GM13976 (cell line): Measurements from ENCODE around the gene ZFX.

Source experiments
- DNase-seq: peaks from one replicate; pipeline ENCODE4 v3.0.0; 2012; ENCODE audit warnings: low spot score
- in situ Hi-C: fragments of 300-500 bp; cut with MboI; formaldehyde crosslinking; loops from one replicate; pipeline ENCODE4 v1.12.0; 2022; ENCODE audit warnings: low sequenced_read_pairs, mixed read lengths, inconsistent platforms; ENCODE audit not compliant: unreplicated experiment
- TF ChIP-seq, protein P1 (sequence below): IDR thresholded peaks from 2 replicates; pipeline ENCODE4 v1.5.1; 2012; ENCODE audit warnings: borderline replicate concordance, mild to moderate bottlenecking; ENCODE audit not compliant: insufficient read depth; ENCODE audit errors: extremely low read depth, missing control alignments, control extremely low read depth

Gene ZFX

GRCh38 chrX:24216037-24216436, 66.5 kb downstream of the ZFX start:
- TF ChIP-seq, protein P1, sequence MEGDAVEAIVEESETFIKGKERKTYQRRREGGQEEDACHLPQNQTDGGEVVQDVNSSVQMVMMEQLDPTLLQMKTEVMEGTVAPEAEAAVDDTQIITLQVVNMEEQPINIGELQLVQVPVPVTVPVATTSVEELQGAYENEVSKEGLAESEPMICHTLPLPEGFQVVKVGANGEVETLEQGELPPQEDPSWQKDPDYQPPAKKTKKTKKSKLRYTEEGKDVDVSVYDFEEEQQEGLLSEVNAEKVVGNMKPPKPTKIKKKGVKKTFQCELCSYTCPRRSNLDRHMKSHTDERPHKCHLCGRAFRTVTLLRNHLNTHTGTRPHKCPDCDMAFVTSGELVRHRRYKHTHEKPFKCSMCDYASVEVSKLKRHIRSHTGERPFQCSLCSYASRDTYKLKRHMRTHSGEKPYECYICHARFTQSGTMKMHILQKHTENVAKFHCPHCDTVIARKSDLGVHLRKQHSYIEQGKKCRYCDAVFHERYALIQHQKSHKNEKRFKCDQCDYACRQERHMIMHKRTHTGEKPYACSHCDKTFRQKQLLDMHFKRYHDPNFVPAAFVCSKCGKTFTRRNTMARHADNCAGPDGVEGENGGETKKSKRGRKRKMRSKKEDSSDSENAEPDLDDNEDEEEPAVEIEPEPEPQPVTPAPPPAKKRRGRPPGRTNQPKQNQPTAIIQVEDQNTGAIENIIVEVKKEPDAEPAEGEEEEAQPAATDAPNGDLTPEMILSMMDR = no peak
- DNase-seq = no peak
- in situ Hi-C loops = no loop called here

DNA sequence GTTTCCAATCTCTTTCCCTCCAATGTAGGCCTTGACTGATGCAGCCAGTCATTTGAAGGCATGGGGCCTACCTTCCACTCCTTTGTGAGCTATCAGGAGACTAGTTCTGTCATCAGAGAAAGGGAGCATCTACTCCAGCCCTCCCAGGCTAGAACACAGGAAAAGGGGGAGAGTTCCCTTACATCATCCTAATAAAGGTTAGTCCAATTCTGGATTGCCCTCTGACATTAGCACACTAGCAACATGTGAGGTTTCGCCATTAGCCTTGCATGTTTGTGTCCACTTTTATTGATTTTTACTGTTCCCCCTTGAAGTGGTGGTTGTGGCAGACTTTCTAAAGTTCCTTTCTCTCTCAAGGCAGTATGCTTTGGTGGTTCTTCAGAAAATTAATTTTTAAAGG, 67.3 kb downstream of the ZFX start:
- DNase-seq = no peak
- TF ChIP-seq, protein P1 = no peak
- in situ Hi-C loops = no loop called here

- no peak for DNase-seq
- TF ChIP-seq, protein P1 = no peak
- in situ Hi-C loops = no loop called here
Observed at GRCh38 chrX:24219320-24219719, 69.8 kb downstream of the ZFX start.

DNA sequence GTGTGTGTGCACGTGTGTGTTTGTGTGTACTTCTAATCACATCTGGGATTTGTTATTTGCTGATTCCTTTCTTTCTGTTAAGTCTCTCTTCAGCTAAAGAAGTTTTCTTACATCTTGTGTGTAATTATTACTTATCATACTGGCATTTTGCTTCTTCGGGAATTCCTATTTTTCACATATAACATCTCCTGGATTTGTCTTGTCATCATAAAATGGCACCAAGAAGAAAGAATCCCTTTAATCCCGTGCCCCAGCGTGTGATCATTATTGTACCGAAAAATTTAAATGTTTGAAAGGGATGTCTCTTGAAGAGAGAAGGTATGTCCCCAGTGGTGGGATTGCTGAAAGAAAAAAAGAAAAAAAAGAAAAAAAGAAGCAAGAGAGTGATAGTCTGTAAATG, 72.3 kb downstream of the ZFX start:
- no peak for DNase-seq
- TF ChIP-seq, protein P1 = no peak
- in situ Hi-C loops = no loop called here

- no peak for DNase-seq
- in situ Hi-C loops = loop anchor here (25.0 kb wide), 3 partner anchors 138 to 538 kb away; partner anchors contain the start of genes APOO and CXorf58
- TF ChIP-seq, protein P1 = no peak
Observed at GRCh38 chrX:24225265-24225664, 75.7 kb downstream of the ZFX start.

DNA sequence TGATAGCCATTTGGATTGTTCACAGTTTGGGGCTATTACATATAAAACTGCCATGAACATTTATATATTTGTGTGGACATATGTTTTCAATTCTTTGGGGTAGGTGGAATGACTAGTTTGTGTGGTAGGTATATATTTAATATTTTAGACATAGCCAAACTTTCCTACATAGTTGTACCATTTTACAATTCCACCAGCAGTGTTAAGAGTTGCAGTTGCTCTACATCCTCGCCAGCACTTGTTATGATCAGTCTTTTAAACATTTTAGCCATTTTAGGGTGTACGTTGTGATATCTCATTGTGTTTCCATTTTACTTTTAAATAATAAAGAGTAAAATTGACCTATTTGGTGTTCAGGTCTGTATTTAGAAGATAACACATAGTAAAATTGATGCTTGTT, 76.6 kb downstream of the ZFX start:
- in situ Hi-C loops = loop anchor here (25.0 kb wide), 3 partner anchors 139 to 539 kb away; partner anchors contain the start of genes APOO and CXorf58
- DNase-seq = no peak
- TF ChIP-seq, protein P1 = no peak
